Measurements from ENCODE around the gene SLC12A7. TPM values are rescaled to one million over a fixed set of nuclear protein-coding genes. Genes with fewer than 3 reads are reported as not detected.

SLC12A7 gene
- total RNA-seq, 2 experiments from 2014 or later, result 0.06 TPM; not detected in 1

DNA sequence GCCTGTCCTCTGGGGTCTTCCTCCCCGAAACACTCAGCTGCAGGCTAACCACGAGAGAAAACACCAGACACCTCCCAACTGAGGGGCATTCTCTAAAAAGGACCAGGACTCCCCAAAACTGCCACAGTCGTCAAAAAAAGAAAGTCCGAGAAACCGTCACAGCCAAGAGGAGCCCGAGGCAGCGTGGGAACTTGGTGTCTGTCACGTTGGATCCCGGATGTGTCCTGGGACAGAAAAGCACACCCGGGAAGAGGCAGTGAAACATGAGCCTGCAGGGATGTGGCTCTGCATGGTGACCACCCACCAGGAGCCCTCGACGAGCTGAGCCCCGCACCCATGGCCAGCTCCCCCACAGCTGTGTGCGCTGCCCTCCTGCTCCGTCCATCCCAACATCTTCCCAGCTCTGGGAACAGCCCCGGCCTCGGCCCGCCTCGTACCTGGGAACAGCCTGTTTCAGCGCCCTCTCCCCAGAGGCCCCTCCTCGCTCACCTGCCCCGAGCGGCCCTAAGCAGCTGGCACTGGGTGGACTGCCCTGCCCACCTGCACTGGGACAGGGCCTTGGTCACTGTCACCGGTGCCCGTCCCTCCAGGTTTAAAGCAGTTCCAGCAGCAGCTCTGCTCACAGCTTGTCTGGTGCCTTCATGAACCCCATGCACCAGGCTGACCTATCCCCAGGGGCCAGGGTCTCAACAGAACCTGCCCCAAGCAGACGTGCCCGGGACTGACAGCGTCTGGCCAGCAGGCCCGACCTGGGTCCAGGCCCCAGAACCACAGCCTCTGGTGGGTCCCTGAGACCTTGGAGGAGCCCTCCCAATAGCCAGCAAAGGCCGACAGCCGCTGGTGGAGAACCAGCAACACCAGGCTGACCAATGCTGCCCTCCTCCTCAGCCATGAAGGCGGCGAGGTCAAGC lies 10.9 kb downstream of the SLC12A7 start:
- Histone ChIP-seq H3K27ac (ENCODE audit: low read depth, low read length, poor library complexity, severe bottlenecking) (no peak overlapping the region), H2AFZ (ENCODE audit: low read length) (no peak overlapping the region), H3K36me3 (ENCODE audit: insufficient read depth, low read length) (no peaks in the 10 kb centered on the region), H3K4me2 (ENCODE audit: low read length) (no peak overlapping the region), H3K4me1 (ENCODE audit: insufficient read depth, low read length, poor library complexity, severe bottlenecking) (no peaks in the 10 kb centered on the region), H4K20me1 (ENCODE audit: insufficient read depth, low read length) (no peaks in the 10 kb centered on the region), H3K79me2 (ENCODE audit: insufficient read depth, low read depth, low read length) (no peaks in the 10 kb centered on the region), H3K4me3 (ENCODE audit: low read depth, low read length, poor library complexity, severe bottlenecking) (no peak overlapping the region), H3K9me2 (ENCODE audit: insufficient read depth, low read length) (no peaks in the 10 kb centered on the region), H3K9me3 (ENCODE audit: low read length) (no peaks in the 10 kb centered on the region)
- no TSS peak for BruUV-seq (replicated peaks)
- TF ChIP-seq, protein P1, sequence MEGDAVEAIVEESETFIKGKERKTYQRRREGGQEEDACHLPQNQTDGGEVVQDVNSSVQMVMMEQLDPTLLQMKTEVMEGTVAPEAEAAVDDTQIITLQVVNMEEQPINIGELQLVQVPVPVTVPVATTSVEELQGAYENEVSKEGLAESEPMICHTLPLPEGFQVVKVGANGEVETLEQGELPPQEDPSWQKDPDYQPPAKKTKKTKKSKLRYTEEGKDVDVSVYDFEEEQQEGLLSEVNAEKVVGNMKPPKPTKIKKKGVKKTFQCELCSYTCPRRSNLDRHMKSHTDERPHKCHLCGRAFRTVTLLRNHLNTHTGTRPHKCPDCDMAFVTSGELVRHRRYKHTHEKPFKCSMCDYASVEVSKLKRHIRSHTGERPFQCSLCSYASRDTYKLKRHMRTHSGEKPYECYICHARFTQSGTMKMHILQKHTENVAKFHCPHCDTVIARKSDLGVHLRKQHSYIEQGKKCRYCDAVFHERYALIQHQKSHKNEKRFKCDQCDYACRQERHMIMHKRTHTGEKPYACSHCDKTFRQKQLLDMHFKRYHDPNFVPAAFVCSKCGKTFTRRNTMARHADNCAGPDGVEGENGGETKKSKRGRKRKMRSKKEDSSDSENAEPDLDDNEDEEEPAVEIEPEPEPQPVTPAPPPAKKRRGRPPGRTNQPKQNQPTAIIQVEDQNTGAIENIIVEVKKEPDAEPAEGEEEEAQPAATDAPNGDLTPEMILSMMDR (conservative IDR thresholded peaks at IDR 0.05; ENCODE audit: low read length), result no peak
- TF ChIP-seq EZH2phosphoT487 (IDR thresholded peaks at IDR 0.05; ENCODE audit: borderline replicate concordance, low read depth, low read length), result no peak
- ChIA-PET CTCF (ENCODE audit: unreplicated experiment) (no interaction called here), POLR2A (no interaction called here)
- intact Hi-C loops (cut with micrococcal nuclease; ENCODE audit: unreplicated experiment), result no loop called here
- no peak for DNase-seq (ENCODE audit: low spot score)

DNA sequence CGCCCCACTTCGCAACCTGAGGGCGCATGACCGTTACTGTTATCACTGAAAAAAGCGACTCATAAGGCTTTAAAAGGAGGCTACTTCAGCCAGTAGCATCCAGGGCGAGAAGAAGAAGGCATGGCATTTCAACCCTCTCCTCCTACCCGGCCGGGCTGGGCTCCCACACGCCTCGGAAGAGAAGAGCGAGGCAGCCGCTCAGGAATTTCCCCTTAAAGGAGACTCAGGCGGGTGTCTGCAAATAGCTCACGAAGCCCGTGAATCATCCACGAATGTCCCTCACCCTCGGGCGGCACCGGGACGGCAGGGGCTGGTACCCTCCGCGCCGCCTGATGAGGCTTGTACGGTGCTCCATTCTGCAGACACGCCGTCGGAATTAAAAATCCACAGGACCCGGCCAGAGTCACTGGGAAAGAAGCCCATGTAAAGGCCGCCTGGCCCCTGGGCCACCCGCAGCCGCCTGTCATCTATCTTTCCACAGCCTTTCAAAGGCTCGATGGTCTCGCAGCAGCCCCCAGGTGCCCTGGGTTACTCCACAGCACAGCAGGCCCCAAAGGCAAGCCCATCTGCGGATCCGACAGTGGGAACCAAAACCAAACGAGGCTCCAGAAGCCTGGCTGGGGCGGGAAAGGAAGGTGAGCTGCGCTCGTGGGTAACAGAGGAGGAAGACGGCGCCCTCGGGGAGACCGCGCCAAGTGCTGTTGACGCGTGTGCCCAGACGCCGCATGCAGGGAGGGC lies 11.8 kb downstream of the SLC12A7 start:
- no peaks in the 10 kb centered on the region for H3K79me2 ChIP-seq (ENCODE audit: insufficient read depth, low read depth, low read length)
- BruUV-seq (replicated peaks), result no TSS peak
- H3K9me2 ChIP-seq (ENCODE audit: insufficient read depth, low read length), result no peaks in the 10 kb centered on the region
- CTCF ChIA-PET (ENCODE audit: unreplicated experiment), result no interaction called here
- no peaks in the 10 kb centered on the region for H3K36me3 ChIP-seq (ENCODE audit: insufficient read depth, low read length)
- no peak overlapping the region for H2AFZ ChIP-seq (ENCODE audit: low read length)
- no peak for TF ChIP-seq EZH2phosphoT487 (IDR thresholded peaks at IDR 0.05; ENCODE audit: borderline replicate concordance, low read depth, low read length)
- TF ChIP-seq, protein P1 (conservative IDR thresholded peaks at IDR 0.05; ENCODE audit: low read length), result no peak
- no peaks in the 10 kb centered on the region for H3K9me3 ChIP-seq (ENCODE audit: low read length)
- intact Hi-C loops (cut with micrococcal nuclease; ENCODE audit: unreplicated experiment), result no loop called here
- no peaks in the 10 kb centered on the region for H4K20me1 ChIP-seq (ENCODE audit: insufficient read depth, low read length)
- H3K4me1 ChIP-seq (ENCODE audit: insufficient read depth, low read length, poor library complexity, severe bottlenecking), result no peaks in the 10 kb centered on the region
- POLR2A ChIA-PET, result interaction anchor here (0.7 kb wide), 1 partner anchor 33 kb away, joined by 3 read pairs; no protein-coding TSS in a partner anchor
- H3K27ac ChIP-seq (ENCODE audit: low read depth, low read length, poor library complexity, severe bottlenecking), result no peak overlapping the region
- H3K4me3 ChIP-seq (ENCODE audit: low read depth, low read length, poor library complexity, severe bottlenecking), result no peak overlapping the region
- H3K4me2 ChIP-seq (ENCODE audit: low read length), result no peak overlapping the region
- DNase-seq (ENCODE audit: low spot score), result no peak
